Stimulated activated CD8-positive, alpha-beta memory T cell treated with anti-CD3 and anti-CD28 coated beads, Interleukin-2, amount 100 ng/mL, for 48 hours (primary cell): Measurements from ENCODE around the gene SIAH3.
"Not testable (repeated sequence)": the region's sequence is repeated elsewhere in the genome, so short reads cannot be mapped to it uniquely, and the experiment has no call there.

Experiments used
- DNase-seq, 2 donors: peaks; one replicate each; pipeline ENCODE4 v3.0.0-alpha.2; 2020; ENCODE audit warnings: low read depth in 2 of 2

SIAH3 gene

GRCh38 chr13:45851171-45851921, at the start of gene SIAH3:
Gene SIAH3 (minus strand): TSS chr13:45851753. CDS start chr13:45851629, 124 bp downstream.
- no peak for DNase-seq

GRCh38 chr13:45899406-45899805, 47.9 kb upstream of the SIAH3 start:
- no peak for DNase-seq

GRCh38 chr13:45897562-45897961, 46.0 kb upstream of the SIAH3 start:
- DNase-seq, result no peak

- DNase-seq, result no peak
These were observed 44.7 kb upstream of the SIAH3 start for GRCh38 chr13:45896285-45896684.

- no peak for DNase-seq
These were observed 44.3 kb upstream of the SIAH3 start for GRCh38 chr13:45895881-45896280.

GRCh38 chr13:45892513-45892912, 41.0 kb upstream of the SIAH3 start:
- DNase-seq, result no peak

- DNase-seq, result no peak
These were observed 38.2 kb upstream of the SIAH3 start for GRCh38 chr13:45889590-45890243.

GRCh38 chr13:45886466-45886865, 34.9 kb upstream of the SIAH3 start:
- no peak for DNase-seq

GRCh38 chr13:45885194-45885593, 33.6 kb upstream of the SIAH3 start:
- DNase-seq, result no peak

GRCh38 chr13:45882626-45883025, 31.1 kb upstream of the SIAH3 start:
- no peak for DNase-seq

GRCh38 chr13:45881353-45881752, 29.8 kb upstream of the SIAH3 start:
- no peak for DNase-seq

GRCh38 chr13:45880242-45880641, 28.7 kb upstream of the SIAH3 start:
- no peak for DNase-seq

GRCh38 chr13:45879666-45880065, 28.1 kb upstream of the SIAH3 start:
- no peak for DNase-seq

- no peak for DNase-seq
These were observed 27.4 kb upstream of the SIAH3 start for GRCh38 chr13:45878966-45879365.

- DNase-seq, result no peak
These were observed 25.2 kb upstream of the SIAH3 start for GRCh38 chr13:45876781-45877180.

- no peak for DNase-seq
These were observed 24.4 kb upstream of the SIAH3 start for GRCh38 chr13:45875951-45876350.

GRCh38 chr13:45873491-45874325, 22.2 kb upstream of the SIAH3 start:
- DNase-seq, result no peak

- no peak for DNase-seq
These were observed 21.0 kb upstream of the SIAH3 start for GRCh38 chr13:45872566-45872965.

- not testable (repeated sequence) for DNase-seq
These were observed 19.6 kb upstream of the SIAH3 start for GRCh38 chr13:45871201-45871600.

GRCh38 chr13:45870232-45870631, 18.7 kb upstream of the SIAH3 start:
- no peak for DNase-seq

- no peak for DNase-seq
These were observed 13.9 kb upstream of the SIAH3 start for GRCh38 chr13:45865414-45865813.
